HG02852 (cell line): ENCODE results near the gene ITGA11.

Experiments
- ATAC-seq: cut with Tn5 transposase; IDR thresholded peaks from one replicate; pipeline ENCODE4 v1.9.1; 2021; ENCODE audit warnings: mild to moderate bottlenecking, moderate library complexity; ENCODE audit not compliant: unreplicated experiment

The ITGA11 gene

DNA sequence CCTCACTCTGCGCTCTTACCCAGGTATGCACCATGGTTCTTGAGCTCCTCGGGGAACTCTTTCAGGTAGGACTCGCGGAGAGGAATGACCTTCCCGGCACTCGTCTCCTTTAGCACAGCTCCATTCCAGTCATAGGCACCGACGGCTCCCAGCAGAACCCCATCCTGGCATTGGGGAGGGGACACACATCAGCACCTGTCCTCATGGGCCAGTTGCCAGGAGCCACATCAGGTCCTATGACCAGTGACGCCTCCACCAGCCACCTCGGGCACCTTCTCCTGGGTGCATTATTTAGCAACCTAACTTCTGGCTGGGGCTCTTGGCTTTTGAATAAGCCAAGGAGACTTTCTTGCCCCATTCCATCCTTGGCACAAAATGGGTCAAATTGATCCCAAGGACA lies 92.5 kb downstream of the ITGA11 start:
- no peak for ATAC-seq

- ATAC-seq = no peak
These were observed 94.1 kb downstream of the ITGA11 start for GRCh38 chr15:68337826-68338225.

DNA sequence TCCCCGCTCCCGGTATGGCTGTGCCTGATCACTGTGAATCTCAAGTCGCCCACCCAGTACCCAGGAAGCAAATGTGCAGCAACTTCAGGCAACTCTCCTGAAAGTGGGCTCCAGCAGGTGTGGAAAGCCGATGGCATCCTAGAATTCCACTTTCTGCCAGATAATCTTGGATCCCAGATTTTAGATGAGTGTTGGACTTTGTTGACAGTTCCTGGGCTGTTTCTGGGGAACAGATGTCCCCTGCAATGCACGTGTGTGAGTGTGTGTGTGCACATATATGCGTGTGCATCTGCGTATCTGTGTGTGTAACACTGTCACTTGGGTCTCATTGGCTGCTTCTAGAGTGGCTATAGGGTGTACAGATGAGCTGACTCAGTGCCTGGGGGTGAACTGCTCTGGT lies 95.4 kb downstream of the ITGA11 start:
- ATAC-seq = no peak

DNA sequence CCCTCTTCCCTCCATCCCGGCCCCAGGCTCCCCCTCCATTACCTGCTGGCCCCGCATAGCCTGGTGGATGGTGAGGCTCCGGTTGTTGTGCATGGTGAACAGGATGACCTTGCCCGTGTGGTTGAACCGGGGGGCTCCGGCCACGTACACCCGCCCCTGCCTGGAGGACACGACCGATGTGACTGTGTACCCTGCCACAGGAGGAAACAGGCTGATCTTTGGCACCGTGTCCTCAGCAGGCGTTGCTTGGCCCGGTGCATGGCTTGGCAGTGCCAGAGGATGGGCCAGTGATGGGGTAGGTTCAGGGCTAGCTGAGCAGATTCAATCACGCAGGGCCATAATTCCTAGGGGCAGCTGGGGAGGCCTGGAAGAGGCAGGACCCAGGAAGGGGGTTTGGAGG lies 96.3 kb downstream of the ITGA11 start:
- ATAC-seq = no peak

- no peak for ATAC-seq
These were observed 96.7 kb downstream of the ITGA11 start for GRCh38 chr15:68335251-68335650.

DNA sequence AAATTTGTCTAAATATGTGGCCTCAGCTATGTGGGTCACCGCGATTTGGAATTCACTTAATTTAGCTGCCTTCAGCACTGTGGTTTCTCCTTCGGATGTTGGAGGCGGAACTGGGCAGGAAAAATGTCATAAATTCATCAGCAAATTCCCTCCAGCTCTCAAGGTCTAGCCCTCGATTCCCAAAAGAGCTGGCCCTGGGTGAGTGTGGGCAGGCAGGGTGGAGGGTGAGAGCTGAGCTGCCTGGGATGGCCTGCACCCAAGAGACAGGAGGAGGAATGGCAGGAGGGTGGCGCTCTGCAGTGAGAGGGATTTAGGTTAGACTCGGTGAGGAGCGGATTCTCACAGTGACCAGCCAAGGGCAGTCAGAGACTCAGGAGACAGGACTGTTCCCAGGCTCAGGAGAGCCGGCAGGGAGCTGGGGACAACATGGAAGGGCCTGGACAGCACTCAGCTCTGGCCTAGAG lies 97.3 kb downstream of the ITGA11 start:
- ATAC-seq = no peak

DNA sequence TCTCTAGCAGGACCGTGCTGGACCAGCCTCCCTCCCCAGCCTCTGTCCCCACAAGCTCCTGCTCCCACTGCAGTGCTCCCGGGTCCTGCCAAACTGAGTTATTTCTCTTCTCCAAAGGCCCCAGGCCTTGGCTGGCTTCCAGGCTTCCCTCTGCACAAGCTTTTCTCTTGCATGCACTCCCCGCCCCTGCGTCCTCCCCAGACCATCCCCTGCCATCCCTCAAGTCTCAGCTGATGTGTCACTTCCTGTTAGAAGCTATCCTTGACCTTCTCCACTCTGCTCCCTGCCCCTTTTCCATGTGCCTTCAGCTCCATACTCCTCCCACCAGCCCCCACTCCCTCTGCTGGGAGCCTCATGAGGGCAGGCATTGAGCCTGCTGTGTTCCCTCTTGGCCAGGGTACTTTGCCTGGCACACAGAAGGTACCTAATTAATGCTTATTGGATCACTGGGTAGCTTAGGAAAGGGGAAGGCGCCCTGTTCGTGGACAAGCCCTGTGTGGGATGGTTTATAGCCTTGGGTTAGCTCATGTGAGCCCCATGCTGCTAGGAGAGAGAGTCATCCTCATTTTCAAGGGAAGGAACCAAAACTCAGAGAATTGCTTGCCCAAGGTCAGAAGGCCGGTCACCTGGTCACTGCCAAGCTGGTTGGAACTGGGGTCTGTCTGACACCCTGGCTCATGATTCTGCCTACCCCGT lies 98.0 kb downstream of the ITGA11 start:
- no peak for ATAC-seq

DNA sequence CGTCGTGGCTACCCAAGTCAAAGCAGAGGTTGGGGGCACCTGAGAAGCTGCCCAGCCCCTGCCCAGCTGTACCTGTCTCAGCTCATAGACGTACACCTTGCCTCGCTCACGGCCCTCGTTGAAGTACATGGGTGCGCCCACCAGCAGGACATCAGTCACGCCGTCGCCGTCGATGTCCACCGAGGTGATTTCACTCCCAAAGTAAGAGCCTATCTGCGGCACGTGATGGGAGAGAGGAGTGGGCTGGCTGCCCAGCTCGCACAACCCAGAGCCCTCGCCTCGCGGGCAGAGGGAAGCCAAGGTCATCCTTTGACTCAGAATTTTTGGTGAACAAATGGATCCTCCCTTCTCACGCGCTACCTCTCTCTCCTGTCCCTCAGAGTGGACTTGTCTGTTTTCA lies 99.7 kb downstream of the ITGA11 start:
- no peak for ATAC-seq

DNA sequence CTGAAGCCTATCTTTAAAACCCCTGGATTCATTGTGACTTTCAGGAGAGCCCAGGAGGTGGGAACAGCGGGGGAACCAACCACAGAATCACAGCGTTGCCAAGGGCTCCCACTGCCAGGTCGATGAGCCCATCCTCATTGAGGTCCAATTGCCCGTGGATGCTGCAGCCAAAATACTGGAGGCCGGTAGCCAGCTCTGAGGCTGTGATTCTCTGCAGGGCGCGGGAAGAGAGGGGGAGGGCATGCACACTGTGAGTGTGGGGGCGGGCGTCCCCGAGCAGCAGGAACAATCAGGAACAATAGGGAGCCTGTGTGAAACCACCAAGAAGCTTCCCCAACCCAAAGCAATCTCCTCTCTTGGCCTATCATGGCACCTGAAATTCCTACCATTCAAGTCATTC lies 101.1 kb downstream of the ITGA11 start:
- ATAC-seq = no peak

DNA sequence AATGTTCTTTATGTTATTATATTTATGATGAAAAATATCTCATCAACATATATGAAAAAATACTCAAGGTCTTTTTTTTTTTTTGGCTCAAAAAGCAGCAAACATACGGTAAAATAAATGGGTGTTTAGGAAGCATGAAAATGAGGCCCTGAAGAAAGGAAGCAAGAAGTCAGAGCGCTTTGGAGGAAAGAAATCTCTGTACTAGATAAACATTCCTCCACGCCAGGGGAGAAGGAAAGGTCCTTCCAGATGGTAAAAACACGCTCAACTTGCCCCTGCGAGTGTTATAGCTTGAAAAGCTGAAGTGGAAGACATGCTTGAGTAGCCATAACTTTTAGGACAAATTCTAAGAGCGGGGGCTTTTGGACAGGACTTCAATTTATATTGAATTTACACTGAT lies 101.5 kb downstream of the ITGA11 start:
- no peak for ATAC-seq

DNA sequence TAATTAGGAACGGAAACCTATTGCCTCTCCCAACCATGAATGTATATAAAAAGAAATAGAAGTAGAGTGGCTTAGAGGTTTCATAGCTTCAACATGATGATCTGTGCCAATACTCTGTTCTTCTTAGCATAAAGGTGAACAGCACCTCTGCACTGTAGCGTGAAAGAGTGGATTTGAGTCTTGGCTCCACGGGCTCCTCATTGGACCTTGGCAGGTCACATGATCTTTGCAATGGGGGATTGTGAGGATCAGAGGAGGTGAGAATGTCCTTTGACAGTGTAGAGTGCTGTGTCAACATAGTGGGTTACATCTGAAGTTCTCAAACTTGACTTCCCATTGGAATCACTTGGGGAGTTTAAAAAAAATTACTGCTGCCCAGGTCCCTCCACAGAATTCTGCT lies 103.0 kb downstream of the ITGA11 start:
- no peak for ATAC-seq

DNA sequence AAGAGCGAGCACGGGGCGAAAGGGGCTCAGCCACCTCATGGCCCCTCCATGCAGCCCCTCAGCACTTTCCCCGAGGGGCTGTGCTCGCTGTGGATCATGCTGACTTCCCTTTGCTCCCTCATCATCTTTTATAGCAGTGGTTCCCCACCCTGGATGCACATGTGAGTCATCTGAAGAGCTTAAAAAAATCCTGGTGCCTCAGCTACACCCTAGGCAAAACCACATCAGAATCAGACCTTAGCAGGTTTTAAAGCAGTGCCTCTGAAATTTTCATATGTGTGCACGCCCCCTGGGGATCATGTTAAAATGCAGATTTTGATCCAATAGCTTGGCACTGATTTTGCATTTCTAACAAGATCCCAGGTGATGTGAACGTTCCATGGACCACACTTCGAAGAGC lies 103.5 kb downstream of the ITGA11 start:
- no peak for ATAC-seq

GRCh38 chr15:68326711-68327354 lies 105.1 kb downstream of the ITGA11 start:
- no peak for ATAC-seq

DNA sequence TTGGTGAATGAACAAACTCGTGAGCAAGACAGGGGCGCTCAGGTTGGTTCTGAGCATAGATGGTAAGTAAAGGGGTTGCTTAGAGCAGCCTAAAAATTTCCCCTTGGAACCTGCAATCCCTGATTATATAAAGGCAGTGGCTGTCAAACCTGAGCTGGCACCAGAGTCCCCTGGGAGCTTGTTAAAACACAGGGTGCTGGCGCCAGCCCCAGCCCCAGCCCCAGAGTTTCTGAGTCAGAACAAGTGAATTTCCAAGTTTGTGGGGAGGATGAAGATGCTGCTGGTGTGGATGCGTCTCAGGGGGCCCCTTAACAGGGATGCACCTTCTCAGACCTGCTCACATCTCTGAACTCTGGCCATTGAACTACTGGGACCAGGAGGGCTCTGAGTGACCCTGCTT lies 106.2 kb downstream of the ITGA11 start:
- ATAC-seq = no peak

DNA sequence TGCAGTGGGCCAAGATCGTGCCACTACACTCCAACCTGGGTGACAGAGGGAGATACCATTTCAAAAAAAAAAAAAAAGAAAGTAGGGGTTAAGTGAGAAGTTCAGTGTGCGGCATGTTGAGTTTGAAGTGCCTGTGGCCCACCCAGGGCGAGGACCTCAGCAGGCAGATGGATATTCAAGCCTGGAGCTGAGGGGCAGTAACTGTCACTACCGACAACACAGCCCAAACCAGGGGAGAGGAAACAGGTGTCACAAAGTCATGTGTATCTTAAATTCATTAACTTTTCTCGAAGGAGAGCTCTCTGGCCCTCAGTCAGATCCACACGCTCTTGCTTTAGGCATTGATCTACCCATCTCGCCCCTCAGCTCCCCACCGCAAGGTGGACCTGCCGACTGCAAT lies 109.2 kb downstream of the ITGA11 start:
- ATAC-seq = no peak

- no peak for ATAC-seq
These were observed 110.7 kb downstream of the ITGA11 start for GRCh38 chr15:68321229-68321628.

- ATAC-seq = no peak
These were observed 112.0 kb downstream of the ITGA11 start for GRCh38 chr15:68319997-68320396.

DNA sequence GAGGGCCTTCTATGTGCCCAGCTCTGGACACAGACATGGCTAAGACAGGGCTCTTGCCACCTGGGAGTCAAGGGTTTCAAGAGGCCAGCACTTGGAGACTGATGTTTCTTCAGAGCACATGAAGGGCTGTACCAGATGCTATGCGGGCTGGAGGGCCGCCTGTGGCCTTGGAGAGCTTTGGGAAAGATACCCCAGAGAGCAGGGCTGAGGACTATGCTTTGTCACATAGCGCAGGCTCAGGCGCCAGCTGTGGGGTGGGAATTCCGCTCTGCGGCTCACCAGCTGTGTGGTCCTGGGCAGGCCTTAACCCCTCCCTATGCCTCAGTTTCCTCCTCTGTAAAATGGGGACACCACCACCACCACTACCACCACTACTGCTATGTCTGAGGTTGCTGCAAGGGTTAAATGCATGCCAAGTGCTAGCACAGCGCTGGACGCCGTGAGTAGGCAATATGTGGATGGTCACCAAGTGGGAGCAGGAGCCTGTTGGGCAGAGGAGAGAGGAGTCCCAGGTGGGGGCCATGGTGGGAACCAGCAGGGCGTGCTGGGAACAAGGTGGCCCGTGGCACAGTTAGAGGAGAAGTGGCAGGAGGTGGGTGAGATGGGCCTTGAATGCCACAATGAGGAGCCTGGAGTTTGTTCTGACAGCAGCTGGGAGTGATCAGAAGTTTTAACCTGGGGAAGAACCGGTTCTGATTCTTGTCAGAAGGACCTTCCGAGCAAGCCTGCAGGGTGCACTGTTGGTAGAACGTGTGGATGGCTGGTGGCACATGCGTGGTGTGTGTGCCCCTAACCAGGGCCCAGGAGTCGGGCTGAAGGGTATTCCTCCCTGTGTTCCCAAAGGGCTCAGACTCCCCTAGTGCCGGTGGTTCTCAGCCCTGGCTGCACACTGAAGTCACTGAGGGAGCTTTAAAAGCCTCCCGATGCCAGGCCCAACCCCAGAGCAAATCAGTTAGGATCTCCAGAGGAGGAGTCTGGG lies 112.7 kb downstream of the ITGA11 start:
- no peak for ATAC-seq

DNA sequence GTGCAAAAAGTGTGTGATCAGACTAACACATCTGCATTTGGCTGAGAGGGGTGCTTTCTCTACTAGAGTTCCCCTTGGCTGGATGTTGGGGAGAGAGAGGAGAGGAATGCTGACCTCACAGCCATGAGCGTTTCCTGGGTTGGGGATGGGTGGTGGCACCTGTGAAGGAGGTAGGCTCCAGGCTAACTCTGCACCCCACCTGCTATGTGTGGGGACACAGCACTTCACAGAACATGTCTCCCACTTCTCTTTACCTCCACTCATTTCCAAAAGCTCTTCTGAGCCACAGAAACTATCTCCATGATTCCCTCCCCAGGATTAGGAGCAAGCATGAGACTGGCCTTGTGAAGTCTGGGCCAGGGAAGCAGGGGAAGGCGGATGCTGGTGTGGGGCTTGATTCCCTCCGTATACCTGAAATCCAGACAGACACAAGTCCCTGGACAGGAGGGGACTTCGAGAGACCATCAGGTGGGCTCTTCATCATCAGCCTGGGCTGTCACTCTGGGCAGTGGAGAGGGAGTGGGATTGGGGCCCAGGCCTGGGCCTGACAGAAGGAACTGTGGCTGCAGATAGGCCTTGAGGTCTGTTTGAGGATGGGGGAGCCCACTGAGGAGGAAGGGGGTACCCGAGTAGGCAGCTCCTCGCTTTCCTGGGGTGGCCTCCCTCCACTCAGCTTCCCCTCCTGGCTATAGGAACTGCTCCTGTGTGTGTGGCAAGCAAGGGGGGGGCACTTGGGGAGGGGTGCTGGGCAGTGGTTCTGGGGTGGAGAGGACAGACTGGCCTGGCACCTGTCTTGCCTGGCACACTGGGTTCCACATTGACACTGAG lies 113.7 kb downstream of the ITGA11 start:
- no peak for ATAC-seq

DNA sequence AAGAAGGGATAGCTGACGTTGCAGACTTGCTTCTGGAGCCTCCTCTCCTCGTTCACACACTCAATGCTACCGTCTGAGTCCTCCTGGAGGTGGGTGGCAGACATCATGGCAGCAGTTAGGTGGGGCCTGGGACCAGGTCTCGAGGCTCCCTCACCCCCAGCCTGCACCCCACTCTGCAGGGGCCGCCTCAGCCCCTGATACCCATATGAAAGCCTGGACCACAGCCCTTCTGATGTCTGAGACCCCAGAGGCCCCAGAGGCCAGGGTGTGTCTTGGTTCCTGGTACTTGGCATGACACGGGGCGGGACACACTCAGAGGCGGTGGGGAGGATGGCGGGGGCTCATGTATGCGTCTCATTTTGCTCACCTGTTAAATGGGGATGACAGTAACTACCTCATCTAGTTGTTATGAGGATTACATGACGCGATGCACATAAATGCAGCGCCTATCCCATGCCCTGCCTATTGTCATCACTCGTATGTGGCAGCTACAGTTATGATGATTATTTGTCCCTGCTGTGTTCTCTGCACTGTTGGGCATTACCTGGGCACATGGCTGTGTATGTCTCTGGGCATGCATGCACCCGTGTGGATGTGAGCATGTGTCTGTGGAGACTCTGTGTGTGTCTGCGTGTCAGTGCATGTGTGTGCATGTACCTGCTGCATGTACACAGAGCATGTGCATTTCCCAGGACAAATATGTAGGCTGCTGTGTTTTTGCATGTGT lies 114.5 kb downstream of the ITGA11 start:
- ATAC-seq = no peak
